ENCODE results near the gene KDF1.

The KDF1 gene

GRCh38 chr1:26913754-26914619, 46.3 kb downstream of the KDF1 start, which contains the start of gene NR0B2:
Gene NR0B2 (minus strand): TSS chr1:26913975. CDS start chr1:26913940, 35 bp downstream.
- DNase-seq, result no peak

- no peak for DNase-seq
Observed at GRCh38 chr1:26913389-26913753, 46.9 kb downstream of the KDF1 start.

GRCh38 chr1:26912147-26912490, 48.1 kb downstream of the KDF1 start:
- DNase-seq, result no peak

- no peak for DNase-seq
Observed at GRCh38 chr1:26911399-26912146, 48.7 kb downstream of the KDF1 start.

GRCh38 chr1:26910343-26911160, 49.7 kb downstream of the KDF1 start:
- DNase-seq, result no peak

GRCh38 chr1:26909951-26910342, 50.3 kb downstream of the KDF1 start:
- no peak for DNase-seq

- DNase-seq, result peak; percentile 50
Observed at GRCh38 chr1:26907071-26907917, 53.0 kb downstream of the KDF1 start.

- DNase-seq, result no peak
Observed at GRCh38 chr1:26900815-26901511, 59.3 kb downstream of the KDF1 start.

- peak; percentile 95 for DNase-seq
Observed at GRCh38 chr1:26900001-26900814, 60.1 kb downstream of the KDF1 start, which contains the start of gene GPATCH3. Gene GPATCH3 (minus strand): TSS chr1:26900467. CDS start chr1:26900442, 25 bp downstream.

Measured in fibroblast of upper back skin (primary cell).